GM13976 (cell line): ENCODE measurements around the gene CD151.

Experiments
- DNase-seq: peaks from one replicate; pipeline ENCODE4 v3.0.0; 2012; ENCODE audit warnings: low spot score
- CTCF ChIP-seq: IDR thresholded peaks from 2 replicates; pipeline ENCODE4 v1.5.1; 2012; ENCODE audit warnings: borderline replicate concordance, mild to moderate bottlenecking; ENCODE audit not compliant: insufficient read depth; ENCODE audit errors: extremely low read depth, missing control alignments, control extremely low read depth
- in situ Hi-C: fragments of 300-500 bp; cut with MboI; formaldehyde crosslinking; loops from one replicate; pipeline ENCODE4 v1.12.0; 2022; ENCODE audit warnings: low sequenced_read_pairs, mixed read lengths, inconsistent platforms; ENCODE audit not compliant: unreplicated experiment

Gene CD151

GRCh38 chr11:834371-835316 lies 1.9 kb downstream of the CD151 start:
- no peak for TF ChIP-seq CTCF
- no peak for DNase-seq
- in situ Hi-C loops, result no loop called here

- no peak for TF ChIP-seq CTCF
- in situ Hi-C loops, result no loop called here
- DNase-seq, result no peak
Measured at GRCh38 chr11:836274-836673, 3.5 kb downstream of the CD151 start.

- no peak for DNase-seq
- in situ Hi-C loops, result no loop called here
- no peak for TF ChIP-seq CTCF
Measured at GRCh38 chr11:836700-837099, 3.9 kb downstream of the CD151 start.

GRCh38 chr11:837189-837989 lies 4.6 kb downstream of the CD151 start:
- no peak for TF ChIP-seq CTCF
- no peak for DNase-seq
- in situ Hi-C loops, result no loop called here

GRCh38 chr11:837990-838307 lies 5.2 kb downstream of the CD151 start:
- DNase-seq, result no peak
- in situ Hi-C loops, result no loop called here
- no peak for TF ChIP-seq CTCF

GRCh38 chr11:838441-839279 lies 5.9 kb downstream of the CD151 start:
- TF ChIP-seq CTCF, result no peak
- DNase-seq, result no peak
- in situ Hi-C loops, result no loop called here
